T47D (cell line): ENCODE results near the gene SNRPB2.

Experiments used
- DNase-seq, 2 experiments: peaks; one replicate each; pipeline versions ENCODE4 v3.0.0 to v3.0.0-alpha.2; 2011 to 2012; ENCODE audit warnings: low read depth in 1 of 2, low spot score in 1 of 2
- JUND ChIP-seq: IDR thresholded peaks from 2 replicates; pipeline ENCODE4 v1.6.1; 2012; ENCODE audit warnings: low read depth
- in situ Hi-C: cut with HindIII; loops from 2 replicates; pipeline ENCODE4 v1.10.0; 2016; ENCODE audit warnings: low sequenced_read_pairs, low pct_unique_long_range_greater_than_20kb

SNRPB2 gene

GRCh38 chr20:16778159-16778558 is 48.3 kb downstream of the SNRPB2 start:
- in situ Hi-C loops: no loop called here
- TF ChIP-seq JUND: no peak
- DNase-seq: no peak

- no peak for TF ChIP-seq JUND
- in situ Hi-C loops: no loop called here
- no peak for DNase-seq
Measured at GRCh38 chr20:16781496-16781895, 51.7 kb downstream of the SNRPB2 start.

- no peak for TF ChIP-seq JUND
- no peak for DNase-seq
- in situ Hi-C loops: no loop called here
Measured at GRCh38 chr20:16785226-16785625, 55.4 kb downstream of the SNRPB2 start.
